Transverse colon (tissue), 3 donors: ENCODE results near the gene ZNF239.

Experiments
- POLR2A ChIP-seq: fragments of 450-650 bp; IDR thresholded peaks from one replicate; pipeline ENCODE4 v1.6.1; 2016; ENCODE audit warnings: antibody characterized with exemption, mild to moderate bottlenecking, moderate library complexity
- TF ChIP-seq, protein P1 (sequence below), 5 experiments: fragments of 200-600 bp in 3 of 5; fragments of 450-650 bp in 2 of 5; sonication (generic) in 3 of 5; IDR thresholded peaks; 1 replicate in 2 of 5; 2 replicates in 3 of 5; pipeline ENCODE4 v1.5.1; 2016 to 2017; ENCODE audit warnings: antibody characterized with exemption in 5 of 5, inconsistent platforms in 3 of 5, mild to moderate bottlenecking in 2 of 5, moderate library complexity in 1 of 5

- TF ChIP-seq, protein P1, sequence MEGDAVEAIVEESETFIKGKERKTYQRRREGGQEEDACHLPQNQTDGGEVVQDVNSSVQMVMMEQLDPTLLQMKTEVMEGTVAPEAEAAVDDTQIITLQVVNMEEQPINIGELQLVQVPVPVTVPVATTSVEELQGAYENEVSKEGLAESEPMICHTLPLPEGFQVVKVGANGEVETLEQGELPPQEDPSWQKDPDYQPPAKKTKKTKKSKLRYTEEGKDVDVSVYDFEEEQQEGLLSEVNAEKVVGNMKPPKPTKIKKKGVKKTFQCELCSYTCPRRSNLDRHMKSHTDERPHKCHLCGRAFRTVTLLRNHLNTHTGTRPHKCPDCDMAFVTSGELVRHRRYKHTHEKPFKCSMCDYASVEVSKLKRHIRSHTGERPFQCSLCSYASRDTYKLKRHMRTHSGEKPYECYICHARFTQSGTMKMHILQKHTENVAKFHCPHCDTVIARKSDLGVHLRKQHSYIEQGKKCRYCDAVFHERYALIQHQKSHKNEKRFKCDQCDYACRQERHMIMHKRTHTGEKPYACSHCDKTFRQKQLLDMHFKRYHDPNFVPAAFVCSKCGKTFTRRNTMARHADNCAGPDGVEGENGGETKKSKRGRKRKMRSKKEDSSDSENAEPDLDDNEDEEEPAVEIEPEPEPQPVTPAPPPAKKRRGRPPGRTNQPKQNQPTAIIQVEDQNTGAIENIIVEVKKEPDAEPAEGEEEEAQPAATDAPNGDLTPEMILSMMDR (IDR thresholded peaks at IDR 0.05) = no peak
- TF ChIP-seq POLR2A = no peak
Measured at GRCh38 chr10:43623351-43623750, 48.9 kb upstream of the ZNF239 start.
